GM13977 (cell line): ENCODE results near the gene RFX1.
A peak's percentile ranks its signal among the peaks of the same experiment; 100 is the strongest.

Experiments used
- DNase-seq: peaks from one replicate; pipeline ENCODE4 v3.0.0; 2012; ENCODE audit warnings: low spot score
- CTCF ChIP-seq: IDR thresholded peaks from 2 replicates; pipeline ENCODE4 v1.5.1; 2012; ENCODE audit warnings: mild to moderate bottlenecking, control low read depth; ENCODE audit not compliant: insufficient read depth; ENCODE audit errors: extremely low read depth, missing control alignments
- in situ Hi-C: fragments of 300-500 bp; cut with MboI; formaldehyde crosslinking; loops from one replicate; pipeline ENCODE4 v1.12.0; 2022; ENCODE audit warnings: low sequenced_read_pairs, low pct_unique_long_range_greater_than_20kb, mixed read lengths, inconsistent platforms; ENCODE audit not compliant: unreplicated experiment

Gene RFX1

GRCh38 chr19:13987101-13987890 lies 18.8 kb downstream of the RFX1 start:
- DNase-seq = no peak
- in situ Hi-C loops = no loop called here
- no peak for TF ChIP-seq CTCF

- peak; percentile 99 for DNase-seq
- TF ChIP-seq CTCF = no peak
- in situ Hi-C loops = no loop called here
Observed at GRCh38 chr19:13986348-13986904, 19.7 kb downstream of the RFX1 start.

- in situ Hi-C loops = no loop called here
- DNase-seq = no peak
- TF ChIP-seq CTCF = no peak
Observed at GRCh38 chr19:13985771-13986347, 20.3 kb downstream of the RFX1 start.

GRCh38 chr19:13984875-13985741 lies 21.0 kb downstream of the RFX1 start:
- DNase-seq = no peak
- in situ Hi-C loops = no loop called here
- TF ChIP-seq CTCF = no peak

DNA sequence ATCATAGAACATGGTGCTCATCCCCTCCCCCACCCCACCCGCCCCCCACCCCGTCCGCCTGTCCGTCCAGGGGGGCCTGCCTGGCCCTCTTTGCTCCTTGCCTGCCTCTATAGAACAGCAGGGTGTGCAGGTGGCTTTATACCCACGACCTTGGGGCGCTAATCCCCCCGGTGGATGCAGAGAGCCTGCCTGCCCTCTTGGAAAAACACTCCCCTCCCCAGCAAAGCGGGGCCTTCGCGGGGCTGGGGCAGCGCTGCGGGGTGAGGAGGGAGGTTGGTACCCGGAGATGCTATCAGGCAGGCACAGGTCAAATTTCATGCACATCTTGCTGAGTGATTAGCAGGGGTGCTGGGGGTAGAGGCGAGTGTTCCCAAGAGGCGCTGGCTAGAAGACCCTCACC lies 21.9 kb downstream of the RFX1 start:
- DNase-seq = no peak
- in situ Hi-C loops = no loop called here
- TF ChIP-seq CTCF = no peak

DNA sequence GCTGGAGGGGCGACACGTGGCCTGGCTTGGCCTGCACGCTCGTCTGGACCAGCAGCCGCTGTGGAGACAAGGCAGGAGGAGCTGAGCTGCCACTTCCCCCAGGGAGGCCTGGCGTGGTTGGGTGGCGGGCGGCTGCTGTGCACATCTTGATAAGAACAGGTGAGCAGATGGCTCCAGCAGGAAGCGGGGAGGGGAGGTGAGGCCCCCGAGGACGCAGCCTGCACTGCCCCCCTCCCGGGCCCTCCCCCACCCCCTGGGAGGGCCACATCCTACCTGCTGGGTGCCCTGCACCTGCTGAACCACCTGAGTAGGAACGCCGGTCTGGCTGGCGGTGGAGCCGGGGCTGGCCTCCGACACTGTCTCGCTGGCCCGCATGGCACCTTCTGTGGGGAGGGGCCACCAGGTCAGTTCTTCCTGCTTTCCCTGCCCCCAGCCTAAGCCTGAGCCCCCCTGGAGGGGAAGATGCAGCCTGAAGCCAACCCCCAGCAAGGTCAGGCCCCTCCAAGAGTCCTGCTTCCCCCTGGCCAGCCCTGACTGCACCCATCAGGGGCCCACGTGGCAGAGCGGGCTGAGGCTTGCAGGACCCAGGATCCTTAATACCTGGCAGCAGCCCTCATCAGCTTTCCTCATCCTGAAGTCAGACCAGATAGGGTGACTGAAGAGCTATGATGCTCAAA lies 22.8 kb downstream of the RFX1 start:
- no peak for TF ChIP-seq CTCF
- no peak for DNase-seq
- in situ Hi-C loops = no loop called here
